ENCODE data around the gene KARS1. TPM values are rescaled to one million over a fixed set of nuclear protein-coding genes. Genes with fewer than 3 reads are reported as not detected.
"Not testable (repeated sequence)": the region's sequence is repeated elsewhere in the genome, so short reads cannot be mapped to it uniquely, and the experiment has no call there.

Gene KARS1
- total RNA-seq, 1 donor from 2014 or later = 97.4 TPM

DNA sequence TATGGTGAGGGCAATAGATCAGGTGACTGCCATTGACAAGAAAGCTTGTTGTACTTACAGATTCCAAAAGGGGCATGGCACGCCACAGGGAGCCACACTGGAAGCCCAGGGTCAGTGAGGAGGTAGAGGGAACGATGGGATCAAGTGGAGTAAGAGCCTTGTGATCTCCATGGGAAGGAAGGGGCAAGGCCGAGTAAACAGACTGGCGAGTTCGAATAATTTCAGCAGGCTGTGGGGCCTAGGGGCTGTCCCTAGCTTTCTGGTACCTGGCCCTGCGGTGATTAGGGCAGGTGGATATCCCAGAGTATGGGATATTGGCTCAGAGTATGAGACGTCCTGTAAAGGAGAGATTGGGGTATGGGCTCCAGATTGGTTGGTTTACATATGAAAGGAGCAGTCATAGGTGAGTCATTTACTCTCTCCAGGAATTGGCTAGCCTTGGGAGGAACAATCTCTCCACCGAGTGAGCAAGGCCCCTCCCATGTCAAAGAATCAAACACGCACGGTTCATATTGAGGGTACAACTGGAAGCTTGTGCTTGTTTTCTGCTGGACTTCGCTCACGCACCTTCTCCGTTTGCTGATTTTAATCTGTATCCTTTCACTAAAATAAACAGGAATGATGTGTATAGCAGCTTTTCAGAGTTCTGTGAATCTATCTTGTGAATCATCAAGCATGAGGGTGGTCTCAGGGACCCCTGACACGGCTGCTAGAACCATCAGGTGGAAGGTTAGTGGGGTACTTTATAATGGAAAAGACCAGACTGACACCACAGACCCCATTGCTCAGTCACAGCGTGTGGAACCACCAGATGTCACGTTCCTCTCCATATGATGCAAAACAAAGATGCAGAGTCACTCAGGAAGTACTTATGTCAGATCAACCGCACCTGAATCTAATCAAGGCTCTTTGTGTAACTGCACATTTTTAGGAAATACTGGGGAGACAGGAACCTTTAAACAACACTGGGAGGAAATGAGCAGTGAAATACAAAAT is 53.3 kb downstream of the KARS1 start:
- peaks cover 5% of the 10 kb centered on the region for H3K9me3 Mint-ChIP-seq (ENCODE audit: unreplicated experiment)
- H3K4me3 Mint-ChIP-seq (ENCODE audit: unreplicated experiment) = peak overlapping the region; percentile 37
- peaks cover 7% of the 10 kb centered on the region for H3K36me3 Mint-ChIP-seq (ENCODE audit: unreplicated experiment)
- H3K27me3 Mint-ChIP-seq (ENCODE audit: unreplicated experiment) = no peaks in the 10 kb centered on the region
- peak overlapping the region; percentile 94 for H3K27ac Mint-ChIP-seq (ENCODE audit: unreplicated experiment)
- DNase-seq = no peak
- H3K4me1 Mint-ChIP-seq (ENCODE audit: low read depth, unreplicated experiment) = peaks cover 32% of the 10 kb centered on the region
- no peak for TF ChIP-seq CTCF (IDR thresholded peaks at IDR 0.05; ENCODE audit: partially characterized antibody, unreplicated experiment)

GRCh38 chr16:75593308-75593707 is 54.2 kb downstream of the KARS1 start:
- no peaks in the 10 kb centered on the region for H3K27me3 Mint-ChIP-seq (ENCODE audit: unreplicated experiment)
- peaks cover 5% of the 10 kb centered on the region for H3K9me3 Mint-ChIP-seq (ENCODE audit: unreplicated experiment)
- peaks cover 32% of the 10 kb centered on the region for H3K4me1 Mint-ChIP-seq (ENCODE audit: low read depth, unreplicated experiment)
- TF ChIP-seq CTCF (IDR thresholded peaks at IDR 0.05; ENCODE audit: partially characterized antibody, unreplicated experiment) = no peak
- peaks cover 7% of the 10 kb centered on the region for H3K36me3 Mint-ChIP-seq (ENCODE audit: unreplicated experiment)
- no peak for DNase-seq
- H3K4me3 Mint-ChIP-seq (ENCODE audit: unreplicated experiment) = no peak overlapping the region
- H3K27ac Mint-ChIP-seq (ENCODE audit: unreplicated experiment) = no peak overlapping the region

DNA sequence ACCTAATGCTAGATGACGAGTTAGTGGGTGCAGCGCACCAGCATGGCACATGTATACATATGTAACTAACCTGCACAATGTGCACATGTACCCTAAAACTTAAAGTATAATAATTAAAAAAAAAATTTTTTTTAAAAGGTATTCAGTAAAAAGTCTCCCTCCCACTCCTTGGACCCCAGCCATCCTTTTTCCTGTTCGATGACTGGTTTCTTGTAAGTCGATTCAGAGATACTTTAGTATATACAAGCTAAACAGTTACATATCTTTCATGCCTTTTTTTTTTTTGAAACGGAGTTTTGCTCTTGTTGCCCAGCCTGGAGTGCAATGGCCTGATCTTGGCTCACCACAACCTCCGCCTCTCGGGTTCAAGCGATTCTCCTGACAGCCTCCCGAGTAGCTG is 55.5 kb downstream of the KARS1 start:
- H3K36me3 Mint-ChIP-seq (ENCODE audit: unreplicated experiment); DNase-seq; H3K9me3 Mint-ChIP-seq (ENCODE audit: unreplicated experiment); H3K27ac Mint-ChIP-seq (ENCODE audit: unreplicated experiment); H3K4me3 Mint-ChIP-seq (ENCODE audit: unreplicated experiment); H3K27me3 Mint-ChIP-seq (ENCODE audit: unreplicated experiment): not testable (repeated sequence)
- H3K4me1 Mint-ChIP-seq (ENCODE audit: low read depth, unreplicated experiment) = peaks cover 32% of the 10 kb centered on the region

- H3K27ac Mint-ChIP-seq (ENCODE audit: unreplicated experiment) = peak overlapping the region; percentile 73
- peaks cover 3% of the 10 kb centered on the region for H3K9me3 Mint-ChIP-seq (ENCODE audit: unreplicated experiment)
- no peaks in the 10 kb centered on the region for H3K27me3 Mint-ChIP-seq (ENCODE audit: unreplicated experiment)
- H3K4me1 Mint-ChIP-seq (ENCODE audit: low read depth, unreplicated experiment) = peaks cover 32% of the 10 kb centered on the region
- no peak for DNase-seq
- no peak overlapping the region for H3K4me3 Mint-ChIP-seq (ENCODE audit: unreplicated experiment)
- no peak for TF ChIP-seq CTCF (IDR thresholded peaks at IDR 0.05; ENCODE audit: partially characterized antibody, unreplicated experiment)
- no peaks in the 10 kb centered on the region for H3K36me3 Mint-ChIP-seq (ENCODE audit: unreplicated experiment)
Observed at GRCh38 chr16:75590920-75591843, 56.3 kb downstream of the KARS1 start.

DNA sequence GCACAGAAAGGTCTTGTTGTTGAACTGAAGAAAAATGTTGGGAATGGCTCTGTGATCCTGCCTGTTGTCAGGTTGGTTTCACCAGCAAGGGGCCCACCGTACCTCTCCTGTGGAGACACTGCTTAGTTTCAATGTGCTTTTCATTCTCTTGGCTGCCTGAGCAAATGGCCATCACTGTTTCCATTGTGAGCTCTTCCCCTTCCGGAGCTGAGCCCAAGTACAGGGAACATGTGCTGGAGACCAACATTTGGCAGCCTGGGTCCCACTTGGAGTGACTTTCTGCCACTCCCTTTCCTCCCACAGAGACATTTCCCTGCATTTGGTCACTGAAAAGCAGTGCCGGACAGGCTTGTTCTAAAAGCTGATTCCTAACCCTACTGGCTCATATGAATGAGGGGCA is 58.2 kb downstream of the KARS1 start:
- no peaks in the 10 kb centered on the region for H3K36me3 Mint-ChIP-seq (ENCODE audit: unreplicated experiment)
- no peak for DNase-seq
- H3K4me1 Mint-ChIP-seq (ENCODE audit: low read depth, unreplicated experiment) = peaks cover 22% of the 10 kb centered on the region
- H3K27me3 Mint-ChIP-seq (ENCODE audit: unreplicated experiment) = peaks cover 2% of the 10 kb centered on the region
- no peak overlapping the region for H3K4me3 Mint-ChIP-seq (ENCODE audit: unreplicated experiment)
- peaks cover 4% of the 10 kb centered on the region for H3K9me3 Mint-ChIP-seq (ENCODE audit: unreplicated experiment)
- no peak overlapping the region for H3K27ac Mint-ChIP-seq (ENCODE audit: unreplicated experiment)
- no peak for TF ChIP-seq CTCF (IDR thresholded peaks at IDR 0.05; ENCODE audit: partially characterized antibody, unreplicated experiment)

Measured in glutamatergic neuron (in vitro differentiated cells).